Activated CD4-positive, alpha-beta T cell treated with anti-CD3 and anti-CD28 coated beads, Interleukin-2, amount 10 ng/mL, durations not matched to agents 24 days and 14 days (primary cell): ENCODE measurements around the gene PRELP. TPM values are rescaled to one million over a fixed set of nuclear protein-coding genes. Genes with fewer than 3 reads are reported as not detected.

Experiments used
- DNase-seq: peaks from one replicate; pipeline ENCODE4 v3.0.0; 2022
- H3K27ac Mint-ChIP-seq: one replicate; pipeline ENCODE4 v1.8.0; 2022; ENCODE audit warnings: mild to moderate bottlenecking, mixed read lengths
- H3K27me3 Mint-ChIP-seq: one replicate; pipeline ENCODE4 v1.8.0; 2022; ENCODE audit warnings: mixed read lengths
- H3K36me3 Mint-ChIP-seq: one replicate; pipeline ENCODE4 v1.8.0; 2022; ENCODE audit warnings: low read depth, mild to moderate bottlenecking, mixed read lengths
- H3K4me1 Mint-ChIP-seq: one replicate; pipeline ENCODE4 v1.8.0; 2021; ENCODE audit warnings: mixed read lengths
- H3K4me3 Mint-ChIP-seq: one replicate; pipeline ENCODE4 v1.8.0; 2022; ENCODE audit warnings: mild to moderate bottlenecking, moderate library complexity, mixed read lengths
- H3K9me3 Mint-ChIP-seq: one replicate; pipeline ENCODE4 v1.8.0; 2021; ENCODE audit warnings: mixed read lengths
- intact Hi-C: fragments of 100-400 bp; cut with micrococcal nuclease; formaldehyde crosslinking; loops from one replicate; pipeline ENCODE4 v1.15.1; 2023
- total RNA-seq: library from RNA; stranded (reverse); gene quantifications from 2 replicates; pipeline ENCODE4 v1.2.3, GENCODE V29; 2022

Gene PRELP
- not detected in 2 replicates for total RNA-seq

GRCh38 chr1:203475012-203475981 is at the start of gene PRELP:
Gene PRELP (plus strand): TSS chr1:203475806. CDS start chr1:203483185, 7,379 bp downstream.
- no peak within 1 kb of the TSS for H3K4me3 Mint-ChIP-seq
- peaks cover 36% of the 10 kb centered on the region for H3K27me3 Mint-ChIP-seq
- no peak within 1 kb of the TSS for H3K27ac Mint-ChIP-seq

GRCh38 chr1:203426366-203426765 is 49.2 kb upstream of the PRELP start:
- Mint-ChIP-seq H3K36me3 (no peaks in the 10 kb centered on the region), H3K27me3 (peaks cover 28% of the 10 kb centered on the region), H3K9me3 (no peaks in the 10 kb centered on the region), H3K4me3 (no peak overlapping the region), H3K27ac (no peak overlapping the region), H3K4me1 (no peaks in the 10 kb centered on the region)
- DNase-seq: no peak
- intact Hi-C loops: no loop called here

More at GRCh38 chr1:203475012-203475981, at the start of gene PRELP:
- no peak for DNase-seq
- H3K9me3 Mint-ChIP-seq: no peaks in the 10 kb centered on the region
- peaks cover 3% of the 10 kb centered on the region for H3K4me1 Mint-ChIP-seq
- intact Hi-C loops: no loop called here
- H3K36me3 Mint-ChIP-seq: no peaks in the 10 kb centered on the region

- intact Hi-C loops: no loop called here
- Mint-ChIP-seq H3K27me3 (peaks cover 28% of the 10 kb centered on the region), H3K4me3 (no peak overlapping the region)
Measured at GRCh38 chr1:203426870-203427269, 48.7 kb upstream of the PRELP start.

GRCh38 chr1:203427451-203427850 is 48.2 kb upstream of the PRELP start:
- Mint-ChIP-seq H3K4me3 (no peak overlapping the region), H3K27ac (no peak overlapping the region), H3K36me3 (no peaks in the 10 kb centered on the region), H3K9me3 (no peaks in the 10 kb centered on the region), H3K4me1 (no peaks in the 10 kb centered on the region), H3K27me3 (peaks cover 28% of the 10 kb centered on the region)
- intact Hi-C loops: no loop called here
- DNase-seq: no peak

More at GRCh38 chr1:203426870-203427269, 48.7 kb upstream of the PRELP start:
- Mint-ChIP-seq H3K36me3 (no peaks in the 10 kb centered on the region), H3K27ac (no peak overlapping the region), H3K4me1 (no peaks in the 10 kb centered on the region), H3K9me3 (no peaks in the 10 kb centered on the region)
- no peak for DNase-seq

DNA sequence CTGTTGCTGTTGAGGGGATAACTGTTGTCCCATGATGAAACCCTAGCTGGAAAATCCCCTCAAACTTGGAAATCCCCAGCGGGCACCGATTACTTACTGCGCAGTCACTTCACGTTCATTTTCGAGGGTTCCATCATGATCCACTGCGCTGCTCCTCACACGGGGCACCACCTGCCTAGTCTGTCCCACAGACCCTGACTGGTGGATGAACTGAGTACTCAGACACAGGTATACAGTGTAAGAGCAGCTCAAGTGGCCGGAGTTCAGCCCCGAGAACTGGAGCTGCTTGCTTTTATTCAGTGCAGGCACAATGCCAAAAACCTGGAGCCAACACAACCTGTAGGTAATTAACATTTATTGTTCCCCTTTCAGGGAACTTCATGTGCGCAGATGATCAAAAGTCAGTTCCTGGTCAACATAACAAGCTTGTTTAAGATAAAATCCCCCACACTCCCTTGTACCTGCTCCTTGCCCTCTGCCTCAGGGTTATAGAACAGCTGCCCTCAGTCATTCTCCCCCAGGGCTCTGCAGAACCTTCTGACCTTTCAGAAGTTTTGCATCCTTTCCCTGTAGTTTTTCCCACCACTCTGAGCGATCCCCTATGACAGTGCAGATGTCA is 46.5 kb upstream of the PRELP start:
- H3K9me3 Mint-ChIP-seq: no peaks in the 10 kb centered on the region
- H3K4me1 Mint-ChIP-seq: no peaks in the 10 kb centered on the region
- no peak overlapping the region for H3K27ac Mint-ChIP-seq
- intact Hi-C loops: no loop called here
- no peak overlapping the region for H3K4me3 Mint-ChIP-seq
- DNase-seq: no peak
- no peaks in the 10 kb centered on the region for H3K36me3 Mint-ChIP-seq
- peaks cover 27% of the 10 kb centered on the region for H3K27me3 Mint-ChIP-seq

DNA sequence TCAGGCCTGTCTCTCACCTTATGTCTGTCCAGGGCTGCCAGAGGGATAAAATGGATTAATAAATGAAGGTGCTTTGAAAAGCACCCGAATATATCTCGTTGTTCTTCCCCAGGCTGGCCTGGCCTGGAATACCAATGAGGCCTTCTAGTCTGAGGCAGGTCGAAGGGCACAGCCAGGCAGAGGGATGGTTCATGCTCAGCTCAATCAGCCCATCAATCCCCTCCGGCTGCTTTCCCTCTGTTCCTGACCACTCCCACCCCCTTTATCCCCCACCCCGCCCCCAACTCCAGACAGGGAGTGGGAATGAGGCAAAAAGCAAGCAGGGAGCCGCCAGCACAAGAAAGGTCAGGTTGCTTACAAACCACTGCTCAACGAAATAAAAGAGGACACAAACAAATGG is 40.0 kb upstream of the PRELP start:
- H3K27ac Mint-ChIP-seq: no peak overlapping the region

DNA sequence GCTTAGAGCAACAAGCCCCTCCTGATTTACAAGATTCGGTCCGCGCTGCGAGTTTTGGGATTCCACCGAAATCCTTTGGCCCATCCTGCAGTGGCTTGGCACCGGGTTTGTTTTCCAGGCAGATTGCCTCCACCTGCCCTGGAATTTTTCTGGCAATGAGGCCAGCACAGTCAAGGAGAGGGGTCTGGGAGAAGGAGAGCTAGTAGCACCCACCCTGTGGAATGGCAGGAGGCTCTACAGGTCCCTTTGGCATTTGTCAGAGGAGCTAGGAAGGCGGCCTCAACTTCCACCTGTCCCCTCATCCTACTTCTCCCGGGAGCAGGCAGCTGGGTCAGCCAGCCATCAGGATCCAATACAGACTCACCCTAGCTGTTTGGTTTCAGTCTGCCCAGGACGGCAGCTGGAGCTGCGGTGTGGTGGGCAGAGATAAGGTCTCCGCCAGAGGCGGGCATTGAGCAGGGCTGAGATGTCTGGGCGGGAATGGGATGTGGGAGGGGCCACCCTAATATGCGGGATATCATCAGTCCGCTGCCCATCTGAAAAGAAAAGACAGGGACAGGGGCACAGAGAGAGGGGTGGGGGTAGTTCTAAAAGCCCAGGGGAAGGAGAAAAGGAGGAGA is 37.8 kb upstream of the PRELP start:
- DNase-seq: no peak
- Mint-ChIP-seq H3K36me3 (no peaks in the 10 kb centered on the region), H3K4me1 (no peaks in the 10 kb centered on the region), H3K4me3 (no peak overlapping the region), H3K27me3 (peaks cover 25% of the 10 kb centered on the region), H3K27ac (no peak overlapping the region), H3K9me3 (no peaks in the 10 kb centered on the region)
- intact Hi-C loops: no loop called here

More for the DNA sequence above, 40.0 kb upstream of the PRELP start:
- H3K9me3 Mint-ChIP-seq: no peaks in the 10 kb centered on the region
- intact Hi-C loops: no loop called here
- DNase-seq: no peak
- H3K27me3 Mint-ChIP-seq: peaks cover 21% of the 10 kb centered on the region
- H3K4me3 Mint-ChIP-seq: no peak overlapping the region
- H3K4me1 Mint-ChIP-seq: no peaks in the 10 kb centered on the region
- H3K36me3 Mint-ChIP-seq: no peaks in the 10 kb centered on the region

GRCh38 chr1:203439131-203439730 is 36.4 kb upstream of the PRELP start:
- no peak for DNase-seq
- peaks cover 28% of the 10 kb centered on the region for H3K27me3 Mint-ChIP-seq
- H3K36me3 Mint-ChIP-seq: no peaks in the 10 kb centered on the region
- H3K9me3 Mint-ChIP-seq: no peaks in the 10 kb centered on the region
- H3K27ac Mint-ChIP-seq: no peak overlapping the region
- H3K4me1 Mint-ChIP-seq: no peaks in the 10 kb centered on the region
- no peak overlapping the region for H3K4me3 Mint-ChIP-seq
- intact Hi-C loops: no loop called here

GRCh38 chr1:203440771-203441170 is 34.8 kb upstream of the PRELP start:
- Mint-ChIP-seq H3K9me3 (peaks cover 5% of the 10 kb centered on the region), H3K4me1 (no peaks in the 10 kb centered on the region), H3K36me3 (peaks cover 2% of the 10 kb centered on the region), H3K4me3 (no peak overlapping the region), H3K27ac (no peak overlapping the region), H3K27me3 (peaks cover 36% of the 10 kb centered on the region)
- intact Hi-C loops: no loop called here
- DNase-seq: no peak

- Mint-ChIP-seq H3K4me1 (no peaks in the 10 kb centered on the region), H3K27ac (no peak overlapping the region), H3K36me3 (peaks cover 2% of the 10 kb centered on the region), H3K9me3 (peaks cover 5% of the 10 kb centered on the region), H3K4me3 (no peak overlapping the region), H3K27me3 (peaks cover 42% of the 10 kb centered on the region)
- intact Hi-C loops: no loop called here
- DNase-seq: no peak
Measured at GRCh38 chr1:203441766-203442165, 33.8 kb upstream of the PRELP start.

GRCh38 chr1:203442821-203443220 is 32.8 kb upstream of the PRELP start:
- Mint-ChIP-seq H3K27me3 (peaks cover 50% of the 10 kb centered on the region), H3K4me1 (no peaks in the 10 kb centered on the region), H3K4me3 (no peak overlapping the region), H3K9me3 (peaks cover 5% of the 10 kb centered on the region), H3K27ac (no peak overlapping the region), H3K36me3 (peaks cover 2% of the 10 kb centered on the region)
- intact Hi-C loops: no loop called here
- DNase-seq: no peak

GRCh38 chr1:203443296-203443695 is 32.3 kb upstream of the PRELP start:
- no peak for DNase-seq
- Mint-ChIP-seq H3K27ac (no peak overlapping the region), H3K4me1 (no peaks in the 10 kb centered on the region), H3K9me3 (peaks cover 5% of the 10 kb centered on the region), H3K27me3 (peaks cover 50% of the 10 kb centered on the region), H3K36me3 (peaks cover 2% of the 10 kb centered on the region), H3K4me3 (no peak overlapping the region)
- intact Hi-C loops: no loop called here

DNA sequence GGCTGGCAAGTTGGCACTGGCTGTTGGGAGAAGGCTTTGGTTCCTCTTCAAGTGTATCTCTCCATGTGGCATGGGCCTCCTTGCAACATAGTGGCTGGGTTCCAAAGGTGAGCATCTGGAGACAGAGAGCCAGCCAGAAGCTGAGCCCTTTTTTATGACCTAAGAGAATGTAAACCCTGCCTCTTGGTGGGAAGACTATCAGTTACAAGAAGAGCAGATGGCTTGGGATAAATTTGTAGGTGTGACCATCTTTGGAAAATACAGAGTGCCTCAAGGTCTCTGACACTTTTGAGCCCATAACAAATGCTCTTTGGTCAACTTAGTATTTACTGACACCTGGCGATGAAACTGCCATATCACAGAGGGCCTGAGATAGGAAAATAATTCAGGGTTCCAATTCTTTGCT is 31.4 kb upstream of the PRELP start:
- no peak for DNase-seq
- no peak overlapping the region for H3K27ac Mint-ChIP-seq
- H3K4me1 Mint-ChIP-seq: no peaks in the 10 kb centered on the region
- H3K27me3 Mint-ChIP-seq: peaks cover 53% of the 10 kb centered on the region
- intact Hi-C loops: no loop called here
- H3K4me3 Mint-ChIP-seq: no peak overlapping the region
- H3K36me3 Mint-ChIP-seq: peaks cover 2% of the 10 kb centered on the region
- peaks cover 5% of the 10 kb centered on the region for H3K9me3 Mint-ChIP-seq
